ENCODE results near the gene C1QTNF12.
A peak's percentile ranks its signal among the peaks of the same experiment; 100 is the strongest.

C1QTNF12 gene

GRCh38 chr1:1203561-1204424, 42.7 kb downstream of the C1QTNF12 start:
- no peak overlapping the region for H3K4me3 ChIP-seq (ENCODE audit: control insufficient read depth, low read depth, low read length)
- TF ChIP-seq, protein P1, sequence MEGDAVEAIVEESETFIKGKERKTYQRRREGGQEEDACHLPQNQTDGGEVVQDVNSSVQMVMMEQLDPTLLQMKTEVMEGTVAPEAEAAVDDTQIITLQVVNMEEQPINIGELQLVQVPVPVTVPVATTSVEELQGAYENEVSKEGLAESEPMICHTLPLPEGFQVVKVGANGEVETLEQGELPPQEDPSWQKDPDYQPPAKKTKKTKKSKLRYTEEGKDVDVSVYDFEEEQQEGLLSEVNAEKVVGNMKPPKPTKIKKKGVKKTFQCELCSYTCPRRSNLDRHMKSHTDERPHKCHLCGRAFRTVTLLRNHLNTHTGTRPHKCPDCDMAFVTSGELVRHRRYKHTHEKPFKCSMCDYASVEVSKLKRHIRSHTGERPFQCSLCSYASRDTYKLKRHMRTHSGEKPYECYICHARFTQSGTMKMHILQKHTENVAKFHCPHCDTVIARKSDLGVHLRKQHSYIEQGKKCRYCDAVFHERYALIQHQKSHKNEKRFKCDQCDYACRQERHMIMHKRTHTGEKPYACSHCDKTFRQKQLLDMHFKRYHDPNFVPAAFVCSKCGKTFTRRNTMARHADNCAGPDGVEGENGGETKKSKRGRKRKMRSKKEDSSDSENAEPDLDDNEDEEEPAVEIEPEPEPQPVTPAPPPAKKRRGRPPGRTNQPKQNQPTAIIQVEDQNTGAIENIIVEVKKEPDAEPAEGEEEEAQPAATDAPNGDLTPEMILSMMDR (IDR thresholded peaks at IDR 0.05; ENCODE audit: control insufficient read depth, insufficient read depth, low read depth, low read length, missing control alignments), result no peak
- no peak for DNase-seq (ENCODE audit: low read depth)

- no peak overlapping the region for H3K4me3 ChIP-seq (ENCODE audit: control insufficient read depth, low read depth, low read length)
- no peak for DNase-seq (ENCODE audit: low read depth)
- TF ChIP-seq, protein P1 (IDR thresholded peaks at IDR 0.05; ENCODE audit: control insufficient read depth, insufficient read depth, low read depth, low read length, missing control alignments), result no peak
These were observed 43.5 kb downstream of the C1QTNF12 start for GRCh38 chr1:1202831-1203560.

- DNase-seq (ENCODE audit: low read depth), result no peak
- H3K4me3 ChIP-seq (ENCODE audit: control insufficient read depth, low read depth, low read length), result peak overlapping the region; percentile 2; the same call in 1 of the 2 replicates
- TF ChIP-seq, protein P1 (IDR thresholded peaks at IDR 0.05; ENCODE audit: control insufficient read depth, insufficient read depth, low read depth, low read length, missing control alignments), result no peak
These were observed 45.4 kb downstream of the C1QTNF12 start for GRCh38 chr1:1200876-1201810.

DNA sequence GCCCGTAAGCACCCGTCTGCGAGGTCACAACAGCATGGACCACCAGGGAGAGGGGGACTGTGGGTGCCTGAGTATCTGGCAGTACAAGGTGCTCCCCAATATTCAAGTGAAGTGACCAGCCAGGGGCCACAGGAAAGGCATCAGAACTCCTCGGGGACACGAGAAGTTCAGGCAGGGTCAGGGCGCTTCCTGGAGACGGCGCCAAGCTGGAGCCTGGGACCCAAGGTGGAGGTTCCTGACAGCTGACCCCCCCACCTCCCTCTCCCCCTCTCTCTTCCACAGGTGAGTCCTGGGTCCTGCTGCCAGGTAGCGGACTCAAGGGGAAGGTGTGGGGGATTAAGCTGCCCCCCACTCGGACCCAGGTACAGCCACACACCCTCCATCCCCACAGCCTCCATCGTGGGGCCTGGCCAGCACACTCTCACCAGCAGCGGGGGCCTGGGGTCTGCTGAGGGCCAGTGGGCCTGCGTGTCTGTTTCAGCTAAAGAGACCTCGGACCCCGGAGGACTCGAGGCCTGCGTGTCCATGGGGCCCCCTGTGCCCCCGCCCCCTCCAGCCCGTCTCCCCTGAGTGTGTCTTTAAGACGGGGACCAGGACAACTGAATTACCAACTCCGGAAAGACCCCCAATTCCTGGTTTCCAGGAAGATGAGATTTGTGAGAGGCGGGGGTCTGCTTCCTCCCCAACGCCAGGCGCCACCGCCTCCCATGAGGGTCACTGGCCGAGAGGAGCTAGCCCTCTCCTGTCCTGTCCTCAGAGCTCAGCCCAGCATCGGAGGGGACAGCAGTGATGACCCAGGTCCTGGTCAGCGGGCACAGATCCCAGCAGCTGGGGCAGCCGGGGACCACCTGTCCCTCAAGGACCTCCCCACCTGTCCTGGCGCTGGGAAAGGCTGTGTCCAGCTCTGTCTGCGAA, 46.3 kb downstream of the C1QTNF12 start:
- TF ChIP-seq, protein P1 (IDR thresholded peaks at IDR 0.05; ENCODE audit: control insufficient read depth, insufficient read depth, low read depth, low read length, missing control alignments), result no peak
- DNase-seq (ENCODE audit: low read depth), result no peak
- no peak overlapping the region for H3K4me3 ChIP-seq (ENCODE audit: control insufficient read depth, low read depth, low read length)

DNA sequence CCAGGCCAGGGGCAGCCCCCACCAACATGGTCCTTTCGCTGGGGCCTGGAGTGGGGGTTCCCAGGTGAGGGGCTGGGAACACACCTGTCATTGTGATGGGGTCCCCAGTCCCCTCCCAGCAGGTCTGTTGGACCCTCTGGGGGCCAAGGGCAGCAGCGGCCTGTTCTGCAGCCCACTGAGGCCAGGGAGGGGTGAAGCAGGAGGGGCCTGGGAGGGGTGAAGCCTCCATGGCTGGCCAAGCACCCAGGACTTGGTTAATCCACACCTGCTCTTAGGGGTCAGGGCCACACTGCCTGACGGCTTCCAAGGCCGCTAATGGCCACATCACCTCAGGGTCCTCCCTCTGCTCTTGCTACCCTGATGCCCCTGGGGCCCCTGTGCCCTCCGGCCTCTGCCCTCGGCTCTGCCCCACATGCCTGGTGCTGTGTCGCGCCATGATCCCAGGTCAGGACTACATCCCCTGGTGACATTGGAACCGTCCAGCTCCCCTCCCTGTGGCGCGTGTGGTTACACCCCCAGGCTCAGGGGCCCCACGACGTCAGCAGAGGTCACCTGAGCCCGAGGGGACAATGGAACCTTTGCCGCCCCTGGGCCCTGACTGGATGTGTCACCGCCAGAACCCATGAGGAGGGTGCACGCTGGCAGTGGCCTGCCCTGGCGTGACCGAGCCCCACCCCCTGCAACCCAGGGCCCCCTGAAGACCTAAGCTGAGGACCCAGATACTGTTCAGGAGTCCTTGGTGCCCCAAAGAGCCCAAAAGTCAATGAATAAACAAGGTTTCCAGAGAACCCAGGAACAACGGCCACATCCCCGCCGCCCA, 47.2 kb downstream of the C1QTNF12 start:
- no peak overlapping the region for H3K4me3 ChIP-seq (ENCODE audit: control insufficient read depth, low read depth, low read length)
- no peak for DNase-seq (ENCODE audit: low read depth)
- TF ChIP-seq, protein P1 (IDR thresholded peaks at IDR 0.05; ENCODE audit: control insufficient read depth, insufficient read depth, low read depth, low read length, missing control alignments), result no peak

Measured in AG09309 (cell line).